GM20000 (cell line): Measurements from ENCODE around the gene KLF3.
A peak's percentile ranks its signal among the peaks of the same experiment; 100 is the strongest.

Experiments
- DNase-seq: peaks from one replicate; pipeline ENCODE4 v3.0.0; 2012; ENCODE audit warnings: low spot score
- TF ChIP-seq, protein P1 (sequence below): IDR thresholded peaks from 2 replicates; pipeline ENCODE4 v1.5.1; 2012; ENCODE audit warnings: mild to moderate bottlenecking, control low read depth; ENCODE audit errors: extremely low read depth, missing control alignments

Gene KLF3

DNA sequence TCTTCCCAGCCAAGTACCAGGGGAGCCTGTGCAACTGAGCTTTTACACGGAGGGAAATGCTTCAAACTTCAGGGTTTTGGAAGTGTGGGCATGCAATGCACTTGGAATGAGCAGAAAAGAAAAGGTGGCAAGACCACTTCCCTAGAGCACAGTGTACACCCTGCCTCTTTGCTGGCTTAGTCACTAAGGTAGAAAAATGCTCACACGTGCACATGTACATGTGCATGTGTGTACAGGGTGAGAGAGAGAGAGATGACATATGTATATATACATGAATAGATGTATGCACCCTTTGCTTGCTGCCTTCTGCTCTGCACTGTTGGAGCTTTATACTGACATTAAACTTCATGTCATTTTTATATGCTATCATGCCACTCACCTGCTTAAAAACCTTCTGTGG, 7.9 kb upstream of the KLF3 start:
- no peak for DNase-seq
- TF ChIP-seq, protein P1, sequence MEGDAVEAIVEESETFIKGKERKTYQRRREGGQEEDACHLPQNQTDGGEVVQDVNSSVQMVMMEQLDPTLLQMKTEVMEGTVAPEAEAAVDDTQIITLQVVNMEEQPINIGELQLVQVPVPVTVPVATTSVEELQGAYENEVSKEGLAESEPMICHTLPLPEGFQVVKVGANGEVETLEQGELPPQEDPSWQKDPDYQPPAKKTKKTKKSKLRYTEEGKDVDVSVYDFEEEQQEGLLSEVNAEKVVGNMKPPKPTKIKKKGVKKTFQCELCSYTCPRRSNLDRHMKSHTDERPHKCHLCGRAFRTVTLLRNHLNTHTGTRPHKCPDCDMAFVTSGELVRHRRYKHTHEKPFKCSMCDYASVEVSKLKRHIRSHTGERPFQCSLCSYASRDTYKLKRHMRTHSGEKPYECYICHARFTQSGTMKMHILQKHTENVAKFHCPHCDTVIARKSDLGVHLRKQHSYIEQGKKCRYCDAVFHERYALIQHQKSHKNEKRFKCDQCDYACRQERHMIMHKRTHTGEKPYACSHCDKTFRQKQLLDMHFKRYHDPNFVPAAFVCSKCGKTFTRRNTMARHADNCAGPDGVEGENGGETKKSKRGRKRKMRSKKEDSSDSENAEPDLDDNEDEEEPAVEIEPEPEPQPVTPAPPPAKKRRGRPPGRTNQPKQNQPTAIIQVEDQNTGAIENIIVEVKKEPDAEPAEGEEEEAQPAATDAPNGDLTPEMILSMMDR: no peak

DNA sequence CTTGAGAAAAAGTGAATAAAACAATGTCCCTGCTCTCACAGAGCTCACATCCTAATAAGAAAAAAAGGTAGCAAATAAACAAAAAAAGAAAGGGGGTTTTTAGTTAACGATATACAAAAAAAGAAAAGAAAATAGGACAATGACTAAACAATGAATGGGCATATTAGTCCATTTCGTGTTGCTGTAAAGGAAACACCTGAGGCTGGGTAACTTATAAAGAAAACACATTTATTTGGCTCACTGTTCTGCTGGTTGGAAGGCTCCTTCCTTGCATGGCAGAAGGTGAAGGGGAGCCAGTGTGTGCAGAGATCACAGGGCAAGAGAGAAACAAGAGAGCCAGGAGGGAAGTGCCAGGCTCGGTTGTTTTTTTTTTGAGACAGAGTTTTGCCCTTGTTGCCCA, 4.7 kb upstream of the KLF3 start:
- no peak for DNase-seq

DNA sequence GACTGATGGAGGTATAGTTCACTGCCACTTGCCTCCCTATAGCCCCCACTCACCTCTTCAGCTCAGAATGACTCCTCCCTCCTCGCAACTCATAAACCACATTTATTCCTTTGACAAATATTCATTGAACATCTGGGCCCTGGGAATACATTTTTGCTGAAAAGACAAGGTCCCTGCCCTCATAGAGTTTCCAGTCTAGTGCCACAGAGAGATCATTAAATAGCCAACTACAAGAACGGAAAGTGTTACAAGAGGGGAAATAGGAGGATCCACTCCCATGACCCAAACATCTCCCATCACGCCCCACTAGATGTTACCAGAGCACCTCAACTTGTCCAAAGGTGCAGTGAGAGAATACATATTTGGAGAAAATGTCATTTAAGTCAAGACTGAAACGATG, 3.2 kb upstream of the KLF3 start:
- TF ChIP-seq, protein P1: no peak
- no peak for DNase-seq

More for the DNA sequence above, 4.7 kb upstream of the KLF3 start:
- TF ChIP-seq, protein P1: no peak

DNA sequence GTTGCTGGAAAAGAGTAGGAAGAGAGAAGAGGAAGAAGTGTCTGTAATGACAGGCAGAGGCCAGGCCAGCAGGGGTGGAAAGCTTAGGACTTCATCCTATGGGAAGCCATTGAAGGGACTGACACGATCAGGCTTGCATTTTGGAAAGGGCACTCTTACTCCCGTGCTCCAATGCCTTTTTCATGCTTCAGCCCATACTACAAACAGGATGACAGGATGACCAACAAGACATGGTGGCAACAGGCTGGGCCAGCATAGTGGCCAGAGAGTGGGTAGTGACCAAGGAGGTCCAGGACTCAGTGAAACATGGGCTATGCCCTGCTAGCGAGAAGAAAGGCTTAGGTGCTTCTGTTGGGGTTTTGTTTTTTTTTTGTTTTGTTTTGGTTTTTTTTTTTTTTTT, 2.6 kb upstream of the KLF3 start:
- DNase-seq: no peak
- TF ChIP-seq, protein P1: no peak

DNA sequence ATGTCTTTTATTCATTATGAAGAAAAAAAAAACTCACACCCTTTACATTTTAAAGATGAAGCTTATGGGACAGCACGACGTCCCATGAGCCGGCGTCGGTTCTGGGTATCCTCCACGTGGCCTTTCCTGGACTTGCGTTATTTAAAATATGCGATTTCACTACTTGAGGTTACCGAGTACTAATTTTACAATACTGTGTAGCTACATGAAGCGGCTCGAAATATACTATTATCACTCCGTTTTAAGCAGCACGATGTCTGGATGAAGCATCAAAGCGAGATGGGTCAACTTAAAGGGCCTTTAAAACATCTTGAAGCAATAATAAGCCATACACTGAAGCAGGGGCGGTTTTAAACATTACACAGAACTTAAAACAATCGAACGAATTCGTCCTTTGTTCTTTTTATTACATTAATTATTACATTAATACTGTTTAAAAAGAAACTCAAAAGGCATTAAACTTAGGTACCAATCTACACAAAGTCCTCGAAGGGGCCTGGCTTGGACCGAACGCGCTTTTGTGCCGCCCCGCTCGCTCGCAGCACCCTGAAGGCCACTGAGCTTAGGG, 1.4 kb upstream of the KLF3 start:
- TF ChIP-seq, protein P1: no peak

DNA sequence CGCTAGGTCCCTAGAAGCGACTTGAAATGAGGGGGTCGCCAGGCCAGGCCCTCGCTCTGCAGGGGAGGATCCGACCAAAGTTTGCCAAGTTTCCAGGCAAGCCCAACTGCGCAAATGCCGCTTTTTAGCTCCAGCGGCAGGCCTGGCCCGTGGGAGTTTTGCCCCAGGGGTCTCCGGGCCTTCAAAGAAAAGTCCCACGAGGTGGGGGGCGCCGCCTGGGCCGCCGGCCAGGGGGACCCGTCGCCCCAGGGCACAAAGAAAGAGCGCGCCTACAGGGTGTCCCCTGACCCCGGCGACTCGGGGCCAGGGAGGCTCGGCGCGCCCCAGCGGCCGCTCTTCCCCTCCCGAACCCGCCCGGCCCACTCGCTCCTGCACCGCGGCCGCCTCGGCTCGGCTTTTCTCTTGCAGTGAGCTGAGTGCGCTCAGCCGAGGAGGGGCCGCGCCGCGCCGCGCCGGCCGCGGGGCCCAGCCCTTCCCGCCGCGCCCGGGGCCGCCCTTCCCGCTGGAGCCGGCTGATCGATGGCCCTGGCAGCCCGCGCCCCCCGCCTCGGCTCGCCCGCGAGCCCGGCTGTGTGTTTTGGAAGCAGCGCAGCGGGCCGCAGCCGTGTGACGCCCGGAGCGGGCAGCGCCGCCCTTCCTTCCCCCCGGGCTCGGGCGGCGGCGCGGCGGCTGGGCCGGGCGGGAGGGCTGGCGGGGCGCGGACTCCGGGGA, 754 bp upstream of the KLF3 start:
- TF ChIP-seq, protein P1: no peak
- DNase-seq: no peak

More for the DNA sequence above, 1.4 kb upstream of the KLF3 start:
- no peak for DNase-seq

DNA sequence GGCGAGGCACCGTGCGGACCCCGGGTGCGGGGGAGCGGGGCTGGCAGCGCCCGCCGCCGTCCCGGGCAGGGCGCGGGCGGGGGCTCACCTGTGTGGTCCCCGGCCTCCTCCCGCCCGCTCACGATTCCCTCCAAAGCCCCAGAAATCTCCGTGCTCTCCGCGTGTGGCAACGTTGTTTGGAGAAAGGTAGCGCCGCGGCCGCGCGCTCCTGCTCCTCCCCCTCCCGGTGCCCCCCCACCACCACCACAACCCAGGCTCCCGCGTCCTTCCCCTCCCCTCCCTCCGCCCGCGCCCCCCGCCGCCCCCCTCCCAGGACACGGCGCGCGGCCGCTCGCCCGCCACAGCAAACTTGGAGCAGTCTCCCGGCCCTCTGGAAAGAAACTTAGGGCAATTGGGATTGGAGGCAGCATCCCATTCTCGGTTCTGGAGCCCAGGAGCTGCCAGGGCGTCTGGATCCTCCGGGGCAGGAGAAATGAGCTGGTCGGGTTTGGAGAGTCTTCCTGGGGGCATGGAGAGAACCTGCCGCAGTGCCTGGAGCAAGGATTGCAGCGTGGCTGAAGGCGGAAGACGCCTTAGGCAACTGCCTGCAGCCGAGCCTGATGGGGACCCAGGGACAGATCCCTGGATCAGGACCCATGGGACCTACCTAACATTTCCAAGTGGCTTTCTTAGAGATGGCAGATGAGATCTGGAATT, 855 bp downstream of the KLF3 start:
- peak; percentile 59 for DNase-seq
- TF ChIP-seq, protein P1: no peak
